Measurements from ENCODE around the gene GPC1.
"Not testable (repeated sequence)": the region's sequence is repeated elsewhere in the genome, so short reads cannot be mapped to it uniquely, and the experiment has no call there.

Gene GPC1, protein sequence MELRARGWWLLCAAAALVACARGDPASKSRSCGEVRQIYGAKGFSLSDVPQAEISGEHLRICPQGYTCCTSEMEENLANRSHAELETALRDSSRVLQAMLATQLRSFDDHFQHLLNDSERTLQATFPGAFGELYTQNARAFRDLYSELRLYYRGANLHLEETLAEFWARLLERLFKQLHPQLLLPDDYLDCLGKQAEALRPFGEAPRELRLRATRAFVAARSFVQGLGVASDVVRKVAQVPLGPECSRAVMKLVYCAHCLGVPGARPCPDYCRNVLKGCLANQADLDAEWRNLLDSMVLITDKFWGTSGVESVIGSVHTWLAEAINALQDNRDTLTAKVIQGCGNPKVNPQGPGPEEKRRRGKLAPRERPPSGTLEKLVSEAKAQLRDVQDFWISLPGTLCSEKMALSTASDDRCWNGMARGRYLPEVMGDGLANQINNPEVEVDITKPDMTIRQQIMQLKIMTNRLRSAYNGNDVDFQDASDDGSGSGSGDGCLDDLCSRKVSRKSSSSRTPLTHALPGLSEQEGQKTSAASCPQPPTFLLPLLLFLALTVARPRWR

DNA sequence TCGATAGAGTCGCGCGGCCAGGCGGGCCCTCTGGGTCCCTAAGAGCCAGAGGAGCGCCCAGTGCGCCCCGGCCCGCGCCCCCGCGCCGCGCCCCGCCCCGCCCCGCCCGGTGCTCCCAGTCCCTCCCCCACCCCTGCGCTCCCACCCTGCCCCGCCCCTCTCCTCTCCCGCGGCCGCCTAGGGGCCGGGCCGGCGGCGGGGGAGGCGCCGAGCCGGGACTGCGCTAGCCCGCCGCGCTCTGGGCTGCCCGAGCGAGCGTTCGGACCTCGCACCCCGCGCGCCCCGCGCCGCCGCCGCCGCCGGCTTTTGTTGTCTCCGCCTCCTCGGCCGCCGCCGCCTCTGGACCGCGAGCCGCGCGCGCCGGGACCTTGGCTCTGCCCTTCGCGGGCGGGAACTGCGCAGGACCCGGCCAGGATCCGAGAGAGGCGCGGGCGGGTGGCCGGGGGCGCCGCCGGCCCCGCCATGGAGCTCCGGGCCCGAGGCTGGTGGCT lies at the start of gene GPC1:
Gene GPC1 (plus strand): TSS at position 207 of the 491 bp plus-strand sequence. CDS start 256 bp downstream, at position 463.
- DNase-seq (ENCODE audit: low spot score), result peak; percentile 91

DNA sequence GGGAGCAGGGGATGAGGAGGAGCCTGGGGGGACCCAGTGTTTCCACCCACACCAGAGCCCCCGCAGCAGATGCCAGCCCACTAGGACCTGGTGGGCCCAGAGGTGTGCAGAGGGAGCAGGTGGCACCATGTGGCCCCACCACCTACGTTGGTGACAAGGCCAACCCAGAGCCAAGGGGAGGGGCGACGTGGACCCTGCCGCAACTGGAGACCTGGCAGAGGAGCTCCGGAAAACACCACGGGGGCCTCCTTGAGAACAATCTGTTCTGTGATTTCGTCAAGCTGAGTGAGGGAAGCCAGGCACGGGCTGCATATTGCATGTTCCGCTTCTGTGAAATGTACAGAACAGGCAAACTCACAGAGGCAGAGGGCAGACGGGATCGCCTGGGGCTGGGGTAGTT lies 49.1 kb upstream of the GPC1 start:
- no peak for DNase-seq (ENCODE audit: low spot score)

- DNase-seq (ENCODE audit: low spot score), result not testable (repeated sequence)
Observed at GRCh38 chr2:240386743-240387142, 48.7 kb upstream of the GPC1 start.

- no peak for DNase-seq (ENCODE audit: low spot score)
Observed at GRCh38 chr2:240387325-240387668, 48.2 kb upstream of the GPC1 start.

DNA sequence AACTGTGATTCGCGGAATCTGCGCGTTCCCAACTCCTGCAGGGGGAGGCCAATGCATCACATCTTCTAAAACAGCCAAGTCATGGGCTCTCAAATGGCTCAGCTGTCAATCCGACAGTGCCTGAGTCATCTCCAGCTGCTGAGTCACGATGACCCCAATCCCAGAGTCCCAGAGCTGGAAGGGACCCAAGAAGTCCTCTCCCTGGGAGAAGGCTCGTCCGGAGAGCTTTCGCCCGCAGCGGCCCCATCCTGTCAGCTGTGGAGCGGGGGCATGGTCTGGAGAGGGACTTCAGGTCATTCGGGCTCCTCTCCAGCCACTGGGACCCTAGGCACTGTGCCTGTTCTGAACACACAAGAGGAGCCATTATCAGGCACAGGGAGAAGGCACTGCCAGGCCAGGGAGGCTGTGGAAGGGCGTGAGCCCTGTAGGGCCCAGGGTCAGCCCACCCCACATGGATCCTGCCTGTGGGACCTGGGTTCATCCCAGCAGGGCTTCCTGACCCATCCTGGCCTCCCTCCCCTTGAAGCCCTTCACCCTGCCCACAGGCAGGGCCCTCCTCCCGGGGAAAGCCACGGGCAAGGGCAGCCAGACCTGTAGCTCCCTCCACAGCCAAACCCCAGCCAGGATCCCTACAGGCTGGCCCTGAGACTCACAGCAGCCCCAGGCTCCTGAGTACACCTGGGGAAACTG lies 47.6 kb upstream of the GPC1 start:
- no peak for DNase-seq (ENCODE audit: low spot score)

- DNase-seq (ENCODE audit: low spot score), result no peak
Observed at GRCh38 chr2:240388471-240389301, 46.8 kb upstream of the GPC1 start.

DNA sequence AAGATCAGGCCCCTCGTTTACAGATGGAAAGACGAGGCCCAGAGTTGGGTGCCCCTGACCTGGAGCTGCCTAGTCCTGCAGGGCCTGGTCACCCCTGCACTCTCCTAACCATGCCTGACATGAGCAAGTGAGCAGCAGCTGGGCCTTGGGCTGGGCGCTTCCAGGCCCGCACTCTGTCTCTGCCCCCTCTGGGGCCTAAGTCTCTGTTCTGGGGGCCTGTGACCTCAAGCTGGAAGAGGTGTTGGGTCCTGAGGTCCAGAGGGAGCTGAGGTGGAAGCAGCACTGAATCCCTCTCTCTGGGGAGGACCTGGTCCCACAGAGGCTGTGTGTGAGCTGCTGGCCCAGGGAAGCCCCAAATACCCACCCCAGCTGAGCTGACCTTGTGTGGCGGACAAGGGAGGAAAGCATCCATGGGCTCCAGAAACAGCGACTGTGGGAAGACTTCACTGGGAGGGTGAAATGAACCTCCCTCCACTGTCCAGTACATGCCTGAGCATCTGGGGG lies 46.1 kb upstream of the GPC1 start:
- no peak for DNase-seq (ENCODE audit: low spot score)

GRCh38 chr2:240390091-240391073 lies 45.1 kb upstream of the GPC1 start:
- DNase-seq (ENCODE audit: low spot score), result no peak

DNA sequence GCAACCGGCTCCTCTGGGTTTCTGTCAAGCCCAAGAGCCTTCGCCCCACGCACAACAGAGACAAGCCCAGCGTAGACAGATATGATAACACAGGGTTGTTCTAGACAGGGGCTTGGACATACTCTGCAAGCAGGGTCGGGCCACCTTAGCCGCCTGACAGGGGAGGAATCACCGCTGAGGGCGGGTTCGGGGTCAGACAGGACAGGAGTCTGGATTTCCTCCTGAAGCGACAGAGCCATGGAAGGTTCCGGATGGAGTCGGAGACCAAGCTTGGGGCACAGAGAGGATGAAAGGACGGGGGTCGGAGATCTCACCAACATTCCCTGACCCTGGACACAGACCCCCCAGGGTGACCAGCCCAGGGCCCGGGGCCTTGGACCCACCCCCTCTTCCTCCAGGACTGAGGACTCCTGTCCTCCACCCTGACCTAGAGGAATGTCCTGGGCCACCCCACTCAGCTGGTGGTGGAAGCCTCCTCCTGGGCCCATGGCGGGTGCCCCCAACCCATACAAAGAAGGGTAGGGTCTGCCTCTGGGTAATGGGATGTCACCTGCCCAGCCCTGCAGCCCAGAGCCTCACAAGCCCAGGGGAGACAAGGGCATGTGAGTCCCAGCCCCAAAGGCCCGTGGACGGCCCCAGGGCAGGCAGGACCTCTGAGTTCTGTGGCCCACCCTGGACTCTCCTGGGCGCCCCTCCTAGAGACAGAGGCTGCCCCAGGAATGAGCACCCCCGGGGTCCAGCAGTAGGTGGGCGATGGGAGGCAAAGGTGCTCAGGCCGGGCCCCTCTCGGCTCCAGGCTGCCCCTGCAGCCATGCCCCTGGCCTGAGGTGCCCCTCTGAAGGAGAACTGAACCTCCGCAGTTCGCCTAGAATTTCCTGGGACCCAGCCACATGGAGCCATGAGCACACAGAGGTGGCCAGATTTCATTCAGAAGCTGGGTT lies 44.1 kb upstream of the GPC1 start:
- DNase-seq (ENCODE audit: low spot score), result no peak

DNA sequence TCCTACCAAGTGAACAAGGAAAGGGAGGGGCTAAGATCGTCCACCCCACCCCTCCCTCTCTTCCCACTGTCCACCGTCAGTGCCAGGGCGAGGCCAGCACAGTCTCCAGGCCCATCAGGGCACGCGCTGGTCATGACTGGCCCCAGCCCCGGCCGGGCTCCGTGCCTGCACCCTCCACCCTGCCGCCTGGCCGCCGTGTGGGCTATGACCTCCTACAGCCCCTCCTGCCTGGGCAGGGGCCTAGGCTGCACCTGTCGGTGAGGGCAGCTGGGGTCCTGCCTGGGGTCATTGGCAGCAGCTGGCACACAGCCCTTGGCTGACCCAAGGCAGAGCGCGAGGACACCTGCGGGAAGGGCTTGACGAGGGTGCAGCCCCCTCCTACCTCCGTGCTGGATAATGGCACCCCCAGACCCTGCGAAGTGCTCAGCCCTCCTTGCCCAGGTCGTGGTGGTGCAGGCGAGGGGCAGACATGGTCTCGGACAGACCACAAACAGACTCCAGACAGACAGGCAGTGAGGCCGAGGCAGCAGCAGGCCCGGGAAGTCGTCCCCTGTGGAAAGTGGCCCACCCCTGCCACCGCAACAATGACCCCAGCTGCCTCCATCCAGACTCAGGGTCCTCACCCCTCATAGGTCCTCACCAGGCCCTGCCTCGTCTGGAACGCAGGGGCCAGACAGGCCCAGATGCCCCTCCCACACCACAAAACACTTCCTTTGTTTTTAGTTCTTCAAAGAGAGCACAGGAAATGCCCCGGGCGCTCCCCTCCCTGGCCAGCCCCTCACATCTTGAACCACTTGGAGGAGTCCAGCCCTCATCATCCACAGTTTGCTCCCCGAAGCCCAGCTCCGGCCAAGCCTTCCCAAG lies 43.1 kb upstream of the GPC1 start:
- DNase-seq (ENCODE audit: low spot score), result no peak

DNA sequence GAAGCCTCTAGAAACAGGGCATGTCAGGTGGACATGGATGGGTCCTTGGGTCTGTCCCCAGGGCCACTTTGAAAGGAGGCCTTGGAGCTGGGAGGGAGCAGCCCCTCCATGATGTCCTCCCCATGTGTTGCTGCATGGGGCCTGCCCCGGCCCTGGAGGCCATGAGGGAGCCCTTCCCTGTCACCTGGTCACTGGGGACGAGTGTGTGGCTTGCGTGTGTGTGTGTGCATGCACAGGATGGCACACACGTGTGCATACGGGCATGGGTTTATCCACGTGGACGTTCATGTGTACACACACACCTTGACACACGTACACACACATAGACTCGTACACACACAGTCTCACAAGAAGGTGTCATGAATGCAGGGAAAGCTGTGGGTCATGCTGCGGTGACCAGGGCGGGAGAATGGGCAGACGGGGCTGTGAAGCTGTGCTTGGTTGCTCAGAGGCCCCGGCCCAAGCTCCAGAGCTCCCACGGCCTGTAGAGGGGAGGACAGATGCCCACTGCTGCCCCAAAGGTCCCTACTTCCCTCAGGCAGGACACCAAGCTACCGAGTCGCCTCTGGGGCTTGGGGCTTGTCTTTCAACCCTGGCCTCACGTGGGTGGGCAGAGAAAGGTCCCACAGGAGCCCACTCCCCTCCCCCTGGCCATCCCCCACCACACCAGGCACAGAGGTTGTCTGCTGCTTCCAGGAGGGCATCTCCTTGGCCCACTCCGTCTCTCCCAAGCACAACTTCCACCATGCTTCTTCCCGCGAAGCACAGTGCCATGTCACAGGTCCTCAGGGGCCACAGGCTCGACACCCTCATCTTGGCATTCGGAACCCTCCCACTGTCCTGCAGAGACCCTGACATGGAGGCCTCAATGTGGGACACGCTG lies 42.3 kb upstream of the GPC1 start:
- DNase-seq (ENCODE audit: low spot score), result no peak

DNA sequence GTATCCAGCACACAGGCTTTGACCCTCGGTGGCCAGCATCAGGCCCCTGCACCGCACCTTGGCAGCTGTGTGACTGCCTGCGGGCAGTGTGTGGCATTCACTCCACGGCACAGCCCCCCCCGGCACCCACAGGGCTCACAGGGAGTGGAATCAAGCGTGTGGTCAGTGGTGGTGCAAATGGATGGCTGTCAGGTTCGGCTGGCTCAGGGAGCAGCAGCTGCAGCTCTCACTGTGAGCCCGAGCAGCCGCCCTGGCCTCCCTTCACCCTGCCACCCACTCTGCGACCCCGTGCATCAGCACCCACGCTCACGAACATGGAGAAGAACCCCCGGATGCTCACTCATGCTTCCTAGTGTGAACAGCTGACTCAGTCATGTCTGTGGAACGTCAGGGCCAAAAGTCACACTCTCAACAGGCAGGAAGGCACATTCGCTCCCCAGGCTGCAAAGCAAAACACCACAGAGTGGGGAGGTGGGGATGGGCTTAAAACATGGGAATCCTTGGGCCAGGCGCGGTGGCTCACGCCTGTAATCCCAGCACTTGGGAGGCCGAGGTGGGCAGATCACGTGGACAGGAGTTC lies 41.5 kb upstream of the GPC1 start:
- no peak for DNase-seq (ENCODE audit: low spot score)

GRCh38 chr2:240394549-240394948 lies 40.9 kb upstream of the GPC1 start:
- no peak for DNase-seq (ENCODE audit: low spot score)

- no peak for DNase-seq (ENCODE audit: low spot score)
Observed at GRCh38 chr2:240395448-240395847, 40.0 kb upstream of the GPC1 start.

- DNase-seq (ENCODE audit: low spot score), result peak; percentile 4
Observed at GRCh38 chr2:240395896-240396622, 39.4 kb upstream of the GPC1 start.
